GM12878 (cell line): ENCODE data around the gene MTA3. TPM values are rescaled to one million over a fixed set of nuclear protein-coding genes. Genes with fewer than 3 reads are reported as not detected.

Source experiments
- ATAC-seq: fragments of 200-7000 bp; cut with Tn5 transposase; 3 replicates; pipeline ENCODE4 v1.9.1; 2020; ENCODE audit warnings: mild to moderate bottlenecking, moderate library complexity
- BruUV-seq: library from RNA; stranded (reverse); fragments of 400-500 nt; replicated peaks from 2 replicates; lab custom pipeline; 2021; lab: Mats Ljungman, UMichigan
- CTCF ChIA-PET: fragments of 300-600 bp; sonication (Branson Sonifier 250); formaldehyde crosslinking; extraction: SDS; loops from one replicate; lab custom pipeline; 2021; ENCODE audit warnings: inconsistent platforms; lab: Yijun Ruan, JAX
- POLR2A ChIA-PET: fragments of 350-600 bp; formaldehyde crosslinking; extraction: SDS; loops from one replicate; lab custom pipeline; 2021; ENCODE audit warnings: inconsistent platforms; lab: Charles Lee
- RAD21 ChIA-PET: fragments of 300-600 bp; sonication (Branson Sonifier 250); formaldehyde crosslinking; loops from one replicate; lab custom pipeline; 2023; ENCODE audit warnings: antibody characterized with exemption; ENCODE audit not compliant: unreplicated experiment; lab: Charles Lee
- SMC1A ChIA-PET: fragments of 300-600 bp; sonication (Branson Sonifier 250); formaldehyde crosslinking; loops from one replicate; lab custom pipeline; 2023; ENCODE audit not compliant: unreplicated experiment, uncharacterized antibody; lab: Charles Lee
- DNase-seq: peaks from one replicate; pipeline ENCODE4 v3.0.0-alpha.2; 2011; ENCODE audit warnings: low read depth, low spot score
- FAIRE-seq: peaks from 3 replicates; lab custom pipeline; 2011; peaks lifted over from hg19 to GRCh38; lab: Jason Lieb, UNC
- H2AFZ ChIP-seq: 2 replicates; pipeline ENCODE4 v1.6.0; 2011; ENCODE audit warnings: low read depth, low read length, control low read depth; ENCODE audit not compliant: control insufficient read depth
- H3K27ac ChIP-seq: 2 replicates; pipeline ENCODE4 v1.5.1; 2011; ENCODE audit warnings: control low read depth; ENCODE audit not compliant: control insufficient read depth, insufficient read depth
- H3K27me3 ChIP-seq, 2 experiments: replicated peaks in 1 of 2; 2 replicates each; pipeline versions ENCODE4 v1.6.0 to v1.6.1; 2011; ENCODE audit warnings: low read length in 1 of 2; ENCODE audit not compliant: control insufficient read depth in 2 of 2, insufficient read depth in 2 of 2
- H3K36me3 ChIP-seq, 2 experiments: 2 replicates each; pipeline ENCODE4 v1.5.1; 2011; ENCODE audit warnings: low read length in 1 of 2; ENCODE audit not compliant: control insufficient read depth in 2 of 2, insufficient read depth in 2 of 2
- H3K4me1 ChIP-seq: 2 replicates; pipeline ENCODE4 v1.6.1; 2011; ENCODE audit warnings: mild to moderate bottlenecking, low read length, moderate library complexity, mixed read lengths; ENCODE audit not compliant: control insufficient read depth, insufficient read depth
- H3K4me2 ChIP-seq: 2 replicates; pipeline ENCODE4 v1.6.0; 2011; ENCODE audit warnings: control low read depth; ENCODE audit not compliant: control insufficient read depth, insufficient read depth
- H3K4me3 ChIP-seq: fragments of 200-600 bp; sonication (generic); 2 replicates; pipeline ENCODE4 v1.5.1; 2016
- H3K79me2 ChIP-seq: 2 replicates; pipeline ENCODE4 v1.6.0; 2011; ENCODE audit warnings: low read length; ENCODE audit not compliant: control insufficient read depth, insufficient read depth
- H3K9ac ChIP-seq: 2 replicates; pipeline ENCODE4 v1.8.0; 2011; ENCODE audit warnings: low read length, control low read depth, mixed read lengths; ENCODE audit not compliant: control insufficient read depth, insufficient read depth
- H3K9me3 ChIP-seq: replicated peaks from 3 replicates; pipeline ENCODE4 v1.5.1; 2011; ENCODE audit warnings: mild to moderate bottlenecking, low read length; ENCODE audit not compliant: control insufficient read depth, insufficient read depth
- H4K20me1 ChIP-seq: 2 replicates; pipeline ENCODE4 v1.6.0; 2011; ENCODE audit not compliant: control insufficient read depth, insufficient read depth
- BHLHE40 ChIP-seq, 2 experiments: fragments of 450-650 bp in 1 of 2; IDR thresholded peaks; 2 replicates each; pipeline ENCODE4 v1.6.1; 2011 to 2017; ENCODE audit warnings: low read depth in 2 of 2, borderline replicate concordance in 1 of 2, improper control_type of control experiment in 1 of 2, low read length in 1 of 2, mild to moderate bottlenecking in 1 of 2
- PKNOX1 ChIP-seq: fragments of 450-650 bp; IDR thresholded peaks from 2 replicates; pipeline ENCODE4 v1.6.1; 2016; ENCODE audit warnings: mild to moderate bottlenecking
- WGBS: methylation state at CpG from one replicate; pipeline ENCODE4 v1.1.6; 2016; ENCODE audit warnings: low lambda C conversion rate; ENCODE audit not compliant: insufficient replicate concordance, insufficient coverage; ENCODE audit errors: missing lambda C conversion rate; 5-methylcytosine and 5-hydroxymethylcytosine counted together
- in situ Hi-C: fragments of 300-500 bp; cut with MboI; formaldehyde crosslinking; loops from 9 replicates; pipeline ENCODE4 v1.14.3; 2018; ENCODE audit warnings: mixed read lengths
- intact Hi-C: fragments of 100-400 bp; cut with micrococcal nuclease; formaldehyde crosslinking; loops from one replicate; pipeline ENCODE4 v1.14.2; 2022; ENCODE audit not compliant: unreplicated experiment
- polyA plus RNA-seq, 11 experiments: library from polyadenylated mRNA; depleted of rRNA in 4 of 11; unstranded in 6 of 11; stranded (reverse) in 5 of 11; fragments of >200 nt; fragmentation: Nextera tagmentation in 4 of 11; fragmentation: Illumina TruSeq in 1 of 11; extraction: Ambion mirVana in 4 of 11; extraction: Trizol in 1 of 11; gene quantifications; 1 replicate in 1 of 11; 2 replicates in 10 of 11; pipeline versions ENCODE4 v1.2.1 to v1.2.3, GENCODE V29; 2011 to 2016; ENCODE audit warnings: inconsistent platforms in 2 of 11, missing spikeins in 2 of 11, low read depth in 1 of 11
- total RNA-seq, 4 experiments: library from RNA; depleted of rRNA in 3 of 4; stranded (reverse); fragments of >200 nt in 3 of 4; fragmentation: Illumina TruSeq in 1 of 4; extraction: Trizol in 1 of 4; gene quantifications; 2 replicates each; pipeline versions ENCODE4 v1.2.1 to v1.2.3, GENCODE V29; 2013 to 2021

The MTA3 gene
- total and polyA plus RNA-seq, 10 of the 15 experiments (the other 5 are each of a cell fraction or from before 2014, with no cell fraction given): 17.6 to 45.5 (median 26.5) TPM

- in situ Hi-C loops: no loop called here
Observed at GRCh38 chr2:42752816-42753813, 184.7 kb downstream of the MTA3 start.

More at GRCh38 chr2:42752816-42753813, 184.7 kb downstream of the MTA3 start:
- peaks cover 52% of the 10 kb centered on the region for H3K4me1 ChIP-seq
- H3K9ac ChIP-seq: no peak overlapping the region
- ATAC-seq (peak; percentile 34), FAIRE-seq (peak; percentile 74), DNase-seq (no peak)
- BruUV-seq: no TSS peak
- no peaks in the 10 kb centered on the region for H4K20me1 ChIP-seq
- 82% methylated on average over 24 of the region's 24 CpGs for WGBS
- CTCF ChIA-PET: interaction anchor here (0.9 to 2.3 kb wide), 9 partner anchors 11 to 48 kb away, joined by 3 to 9 read pairs (median 4); no protein-coding TSS in a partner anchor
- intact Hi-C loops: loop anchor here (10.0 kb wide), 1 partner anchor 258 kb away; the partner anchor contains the start of gene KCNG3
- no peaks in the 10 kb centered on the region for H3K36me3 ChIP-seq
- H3K27me3 ChIP-seq: no peaks in the 10 kb centered on the region
- POLR2A ChIA-PET: interaction anchor here (0.5 to 4.8 kb wide), 8 partner anchors 29 to 520 kb away, joined by 3 to 30 read pairs (median 4); partner anchors contain the start of gene HAAO
- H3K27ac ChIP-seq: peak overlapping the region; percentile 30
- RAD21 ChIA-PET: interaction anchor here (1.0 to 4.5 kb wide), 14 partner anchors 8 to 732 kb away, joined by 3 to 39 read pairs (median 6); partner anchors contain the start of gene HAAO
- H3K4me2 ChIP-seq: peak overlapping the region; percentile 5
- H3K4me3 ChIP-seq: no peak overlapping the region
- H3K79me2 ChIP-seq: no peaks in the 10 kb centered on the region
- SMC1A ChIA-PET: interaction anchor here (0.6 to 6.0 kb wide), 20 partner anchors 12 to 1052 kb away, joined by 3 to 60 read pairs (median 4); partner anchors contain the start of gene HAAO
- no peaks in the 10 kb centered on the region for H3K9me3 ChIP-seq
- no peak overlapping the region for H2AFZ ChIP-seq
- TF ChIP-seq PKNOX1 (no peak), BHLHE40 (IDR thresholded peaks at IDR 0.05; ENCODE audit: borderline replicate concordance in 1 of 2, low read depth in 2 of 2, low read length in 1 of 2) (peak; percentile 92)
- TF ChIP-seq, all 136 proteins: peak for 1
